DND-41 (cell line): Measurements from ENCODE around the gene STX12.

Experiments
- EZH2 ChIP-seq: IDR thresholded peaks from 3 replicates; pipeline ENCODE4 v1.6.1; 2012; ENCODE audit warnings: borderline replicate concordance, low read depth, mild to moderate bottlenecking, moderate library complexity, low read length, inconsistent platforms; ENCODE audit not compliant: severe bottlenecking
- TF ChIP-seq, protein P1 (sequence below): IDR thresholded peaks from 2 replicates; pipeline ENCODE4 v1.5.1; 2012; ENCODE audit warnings: borderline replicate concordance, low read length, moderate library complexity, mild to moderate bottlenecking; ENCODE audit not compliant: poor library complexity, severe bottlenecking; ENCODE audit errors: extremely low read depth

DNA sequence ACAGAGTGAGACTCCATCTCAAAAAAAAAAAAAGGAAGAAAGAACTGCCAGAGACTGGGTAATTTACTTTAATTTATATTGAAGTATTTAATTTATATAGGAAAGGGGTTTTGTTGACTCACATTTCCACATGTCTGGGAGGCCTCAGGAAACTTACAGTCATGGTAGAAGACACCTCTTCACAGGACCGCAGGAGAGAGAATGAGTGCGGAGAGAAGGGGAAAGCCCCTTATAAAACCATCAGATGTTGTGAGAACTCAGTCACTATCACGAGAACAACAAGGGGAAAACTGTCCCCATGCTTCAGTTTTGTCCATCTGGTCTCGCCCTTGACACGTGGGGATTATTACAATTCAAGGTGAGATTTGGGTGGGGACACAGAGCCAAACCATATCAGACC, 31.8 kb downstream of the STX12 start:
- TF ChIP-seq, protein P1, sequence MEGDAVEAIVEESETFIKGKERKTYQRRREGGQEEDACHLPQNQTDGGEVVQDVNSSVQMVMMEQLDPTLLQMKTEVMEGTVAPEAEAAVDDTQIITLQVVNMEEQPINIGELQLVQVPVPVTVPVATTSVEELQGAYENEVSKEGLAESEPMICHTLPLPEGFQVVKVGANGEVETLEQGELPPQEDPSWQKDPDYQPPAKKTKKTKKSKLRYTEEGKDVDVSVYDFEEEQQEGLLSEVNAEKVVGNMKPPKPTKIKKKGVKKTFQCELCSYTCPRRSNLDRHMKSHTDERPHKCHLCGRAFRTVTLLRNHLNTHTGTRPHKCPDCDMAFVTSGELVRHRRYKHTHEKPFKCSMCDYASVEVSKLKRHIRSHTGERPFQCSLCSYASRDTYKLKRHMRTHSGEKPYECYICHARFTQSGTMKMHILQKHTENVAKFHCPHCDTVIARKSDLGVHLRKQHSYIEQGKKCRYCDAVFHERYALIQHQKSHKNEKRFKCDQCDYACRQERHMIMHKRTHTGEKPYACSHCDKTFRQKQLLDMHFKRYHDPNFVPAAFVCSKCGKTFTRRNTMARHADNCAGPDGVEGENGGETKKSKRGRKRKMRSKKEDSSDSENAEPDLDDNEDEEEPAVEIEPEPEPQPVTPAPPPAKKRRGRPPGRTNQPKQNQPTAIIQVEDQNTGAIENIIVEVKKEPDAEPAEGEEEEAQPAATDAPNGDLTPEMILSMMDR, result no peak
- no peak for TF ChIP-seq EZH2
